ENCODE measurements around the gene NNT.
"Not testable (repeated sequence)": the region's sequence is repeated elsewhere in the genome, so short reads cannot be mapped to it uniquely, and the experiment has no call there.

Gene NNT

GRCh38 chr5:43583724-43584123, 19.3 kb upstream of the NNT start:
- DNase-seq (ENCODE audit: low spot score): no peak

GRCh38 chr5:43584166-43584699, 18.7 kb upstream of the NNT start:
- no peak for DNase-seq (ENCODE audit: low spot score)

GRCh38 chr5:43588842-43589241, 14.1 kb upstream of the NNT start:
- DNase-seq (ENCODE audit: low spot score): no peak

GRCh38 chr5:43589310-43589709, 13.7 kb upstream of the NNT start:
- no peak for DNase-seq (ENCODE audit: low spot score)

- DNase-seq (ENCODE audit: low spot score): no peak
Observed at GRCh38 chr5:43590700-43591099, 12.3 kb upstream of the NNT start.

- DNase-seq (ENCODE audit: low spot score): no peak
Observed at GRCh38 chr5:43592363-43592762, 10.6 kb upstream of the NNT start.

- DNase-seq (ENCODE audit: low spot score): not testable (repeated sequence)
Observed at GRCh38 chr5:43598927-43599326, 4.1 kb upstream of the NNT start.

- peak; percentile 41 for DNase-seq (ENCODE audit: low spot score)
Observed at GRCh38 chr5:43601454-43602260, 1.3 kb upstream of the NNT start.

GRCh38 chr5:43603344-43604217, 601 bp downstream of the NNT start:
- peak; percentile 75 for DNase-seq (ENCODE audit: low spot score)

GRCh38 chr5:43604699-43605098, 1.7 kb downstream of the NNT start:
- no peak for DNase-seq (ENCODE audit: low spot score)

- DNase-seq (ENCODE audit: low spot score): no peak
Observed at GRCh38 chr5:43606351-43606750, 3.4 kb downstream of the NNT start.

GRCh38 chr5:43608406-43608805, 5.4 kb downstream of the NNT start:
- DNase-seq (ENCODE audit: low spot score): no peak

GRCh38 chr5:43609752-43610151, 6.8 kb downstream of the NNT start:
- no peak for DNase-seq (ENCODE audit: low spot score)

GRCh38 chr5:43613370-43613769, 10.4 kb downstream of the NNT start:
- no peak for DNase-seq (ENCODE audit: low spot score)

- DNase-seq (ENCODE audit: low spot score): no peak
Observed at GRCh38 chr5:43615445-43616184, 12.6 kb downstream of the NNT start.

- peak; percentile 40 for DNase-seq (ENCODE audit: low spot score)
Observed at GRCh38 chr5:43616535-43616934, 13.6 kb downstream of the NNT start.

GRCh38 chr5:43619380-43619779, 16.4 kb downstream of the NNT start:
- no peak for DNase-seq (ENCODE audit: low spot score)

GRCh38 chr5:43619911-43620310, 16.9 kb downstream of the NNT start:
- no peak for DNase-seq (ENCODE audit: low spot score)

- DNase-seq (ENCODE audit: low spot score): no peak
Observed at GRCh38 chr5:43620944-43621505, 18.0 kb downstream of the NNT start.

- DNase-seq (ENCODE audit: low spot score): no peak
Observed at GRCh38 chr5:43622074-43622473, 19.1 kb downstream of the NNT start.

GRCh38 chr5:43623048-43623680, 20.2 kb downstream of the NNT start:
- DNase-seq (ENCODE audit: low spot score): no peak
